CD4-positive, alpha-beta memory T cell (primary cell): ENCODE measurements around the gene KRT16. TPM values are rescaled to one million over a fixed set of nuclear protein-coding genes. Genes with fewer than 3 reads are reported as not detected.
"Not testable (repeated sequence)": the region's sequence is repeated elsewhere in the genome, so short reads cannot be mapped to it uniquely, and the experiment has no call there.

ENCODE experiments used
- CTCF ChIA-PET: fragments of 350-600 bp; sonication (Branson Sonifier 250); formaldehyde crosslinking; loops from one replicate; lab custom pipeline; 2021; ENCODE audit warnings: inconsistent platforms; ENCODE audit not compliant: partially characterized antibody; lab: Charles Lee
- POLR2A ChIA-PET: fragments of 350-600 bp; sonication (Branson Sonifier 250); formaldehyde crosslinking; loops from one replicate; lab custom pipeline; 2021; ENCODE audit not compliant: partially characterized antibody; lab: Charles Lee
- DNase-seq, 5 donors: peaks; one replicate each; pipeline versions ENCODE4 v3.0.0 to v3.0.0-alpha.2; 2020 to 2022; ENCODE audit warnings: mixed read lengths in 1 of 5
- H3K27ac ChIP-seq: one replicate; pipeline ENCODE4 v1.7.0; 2013; ENCODE audit warnings: low read depth, low read length
- H3K27me3 ChIP-seq: 2 replicates; pipeline ENCODE4 v1.7.0; 2013; ENCODE audit warnings: mild to moderate bottlenecking, low read length, moderate library complexity; ENCODE audit not compliant: insufficient read depth
- H3K36me3 ChIP-seq: 2 replicates; pipeline ENCODE4 v1.7.0; 2013; ENCODE audit warnings: mild to moderate bottlenecking, low read length, moderate library complexity; ENCODE audit not compliant: insufficient read depth
- H3K4me1 ChIP-seq: 2 replicates; pipeline ENCODE4 v1.7.0; 2013; ENCODE audit warnings: mild to moderate bottlenecking, low read length, moderate library complexity; ENCODE audit not compliant: insufficient read depth
- H3K4me3 ChIP-seq, 2 donors: one replicate each; pipeline ENCODE4 v1.7.0; 2013; ENCODE audit warnings: low read length in 2 of 2, mild to moderate bottlenecking in 1 of 2
- H3K9me3 ChIP-seq, 2 donors: one replicate each; pipeline ENCODE4 v1.7.0; 2013; ENCODE audit warnings: low read length in 2 of 2, control low read depth in 1 of 2; ENCODE audit not compliant: control insufficient read depth in 1 of 2
- H3K27ac Mint-ChIP-seq, 7 donors: one replicate each; pipeline ENCODE4 v1.8.0; 2020 to 2021; ENCODE audit warnings: mixed read lengths in 7 of 7, mild to moderate bottlenecking in 6 of 7, inconsistent platforms in 3 of 7, moderate library complexity in 3 of 7
- H3K27me3 Mint-ChIP-seq, 2 donors: one replicate each; pipeline ENCODE4 v1.8.0; 2020 to 2021; ENCODE audit warnings: mixed read lengths in 2 of 2
- H3K36me3 Mint-ChIP-seq, 2 donors: one replicate each; pipeline ENCODE4 v1.8.0; 2020 to 2021; ENCODE audit warnings: mixed read lengths in 2 of 2, inconsistent platforms in 1 of 2, mild to moderate bottlenecking in 1 of 2
- H3K4me1 Mint-ChIP-seq, 4 donors: one replicate each; pipeline ENCODE4 v1.8.0; 2020 to 2021; ENCODE audit warnings: mixed read lengths in 4 of 4, mild to moderate bottlenecking in 1 of 4
- H3K4me3 Mint-ChIP-seq, 8 donors: one replicate each; pipeline ENCODE4 v1.8.0; 2020 to 2021; ENCODE audit warnings: mixed read lengths in 8 of 8, mild to moderate bottlenecking in 7 of 8, moderate library complexity in 6 of 8, inconsistent platforms in 3 of 8
- H3K9me3 Mint-ChIP-seq, 8 donors: one replicate each; pipeline ENCODE4 v1.8.0; 2020 to 2021; ENCODE audit warnings: mixed read lengths in 8 of 8, mild to moderate bottlenecking in 5 of 8, inconsistent platforms in 3 of 8, moderate library complexity in 1 of 8
- intact Hi-C: fragments of 100-400 bp; cut with micrococcal nuclease; formaldehyde crosslinking; loops from one replicate; pipeline ENCODE4 v1.15.1; 2023
- polyA plus RNA-seq, 2 donors: library from polyadenylated mRNA; unstranded; fragments of 300-500 nt; fragmentation: Illumina TruSeq; gene quantifications; one replicate each; pipeline ENCODE4 v1.2.3, GENCODE V29; 2021
- total RNA-seq, 2 experiments: library from RNA; stranded (reverse); gene quantifications; one replicate each; pipeline ENCODE4 v1.2.3, GENCODE V29; 2021

The KRT16 gene
- total and polyA plus RNA-seq, 4 experiments from 2014 or later: not detected

DNA sequence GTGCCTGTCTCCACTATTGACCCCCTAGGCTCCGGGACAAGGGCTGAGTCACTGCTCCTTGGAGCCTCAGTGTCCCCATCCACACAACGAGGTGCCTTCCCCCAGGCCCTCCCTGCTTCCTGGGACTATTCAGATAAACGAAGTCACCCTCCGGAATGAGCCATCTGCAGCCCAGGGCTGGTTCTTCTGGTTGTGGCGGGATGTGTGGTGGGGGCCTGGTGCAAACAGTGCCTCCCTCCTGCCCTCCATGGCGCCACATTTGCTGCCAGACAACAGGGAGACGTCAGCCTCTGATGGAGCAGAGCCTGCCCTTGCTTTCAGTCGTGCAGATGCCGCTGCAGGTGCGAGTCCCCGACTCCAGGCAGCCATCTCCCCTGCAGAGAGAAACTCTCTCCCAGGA lies 5.1 kb upstream of the KRT16 start:
- DNase-seq: no peak
- Mint-ChIP-seq H3K9me3 (no peaks in the 10 kb centered on the region), H3K4me1 (no peaks in the 10 kb centered on the region), H3K36me3 (no peaks in the 10 kb centered on the region), H3K27ac (no peak overlapping the region), H3K4me3 (no peak overlapping the region), H3K27me3 (peaks cover 3 to 11% of the 10 kb centered on the region in 2 donors)
- Histone ChIP-seq H3K27ac (no peak overlapping the region), H3K27me3 (no peaks in the 10 kb centered on the region), H3K4me3 (no peak overlapping the region), H3K4me1 (no peaks in the 10 kb centered on the region), H3K36me3 (no peaks in the 10 kb centered on the region), H3K9me3 (no peaks in the 10 kb centered on the region)
- POLR2A ChIA-PET: no interaction called here
- intact Hi-C loops: no loop called here
- CTCF ChIA-PET: no interaction called here

DNA sequence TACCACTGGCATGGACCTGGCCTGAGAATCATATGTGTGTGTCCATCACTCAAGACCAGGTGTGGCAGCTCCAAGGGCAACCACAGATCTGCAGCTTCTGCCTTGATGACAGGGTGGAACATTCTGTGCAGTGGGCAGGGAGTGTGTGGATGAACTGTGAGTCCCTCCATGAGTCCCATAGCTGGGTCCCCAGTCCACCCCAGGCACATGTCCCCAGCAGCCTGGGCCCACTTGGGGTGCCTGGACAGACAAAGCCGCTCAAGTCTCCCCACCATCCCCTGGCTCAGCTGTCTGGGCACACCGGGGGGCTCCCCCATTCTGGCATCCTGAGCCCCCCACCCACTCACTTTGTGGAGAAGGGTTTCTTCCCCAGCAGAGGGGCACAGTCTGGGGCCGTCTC lies 4.6 kb upstream of the KRT16 start:
- ChIA-PET POLR2A (no interaction called here), CTCF (no interaction called here)
- Histone ChIP-seq H3K36me3 (no peaks in the 10 kb centered on the region), H3K27ac (no peak overlapping the region), H3K27me3 (no peaks in the 10 kb centered on the region), H3K9me3 (no peaks in the 10 kb centered on the region), H3K4me1 (no peaks in the 10 kb centered on the region), H3K4me3 (no peak overlapping the region)
- H3K4me1 Mint-ChIP-seq: no peaks in the 10 kb centered on the region
- no peaks in the 10 kb centered on the region for H3K9me3 Mint-ChIP-seq
- H3K4me3 Mint-ChIP-seq: no peak overlapping the region
- peaks cover 3 to 12% of the 10 kb centered on the region in 2 donors for H3K27me3 Mint-ChIP-seq
- H3K27ac Mint-ChIP-seq: no peak overlapping the region
- DNase-seq: no peak
- no peaks in the 10 kb centered on the region for H3K36me3 Mint-ChIP-seq
- intact Hi-C loops: no loop called here

DNA sequence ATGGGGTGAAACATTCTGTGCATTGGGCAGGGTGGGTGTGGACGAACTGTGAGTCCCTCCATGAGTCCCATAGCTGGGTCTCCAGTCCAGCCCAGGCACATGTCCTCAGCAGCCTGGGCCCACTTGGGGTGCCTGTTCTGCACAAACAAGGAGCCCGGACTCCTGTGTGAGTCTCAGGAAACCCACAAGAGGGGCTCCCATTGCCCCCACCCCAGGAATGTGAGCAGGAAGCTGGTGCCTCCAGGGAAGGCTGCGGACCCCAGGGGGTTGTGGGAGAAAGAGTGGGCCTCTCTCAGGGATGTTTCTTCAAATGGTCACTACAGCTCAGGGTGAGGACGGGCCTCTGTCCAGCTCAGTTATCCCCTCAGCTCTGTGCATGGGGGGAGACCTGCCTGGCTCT lies 3.9 kb upstream of the KRT16 start:
- H3K27me3 Mint-ChIP-seq: peaks cover 3 to 13% of the 10 kb centered on the region in 2 donors
- H3K36me3 Mint-ChIP-seq, H3K36me3 ChIP-seq, intact Hi-C loops, CTCF ChIA-PET, H3K9me3 Mint-ChIP-seq, H3K9me3 ChIP-seq, DNase-seq, H3K27me3 ChIP-seq, H3K27ac Mint-ChIP-seq, H3K4me1 ChIP-seq, H3K4me3 Mint-ChIP-seq, H3K27ac ChIP-seq, H3K4me1 Mint-ChIP-seq, POLR2A ChIA-PET, H3K4me3 ChIP-seq: not testable (repeated sequence)

DNA sequence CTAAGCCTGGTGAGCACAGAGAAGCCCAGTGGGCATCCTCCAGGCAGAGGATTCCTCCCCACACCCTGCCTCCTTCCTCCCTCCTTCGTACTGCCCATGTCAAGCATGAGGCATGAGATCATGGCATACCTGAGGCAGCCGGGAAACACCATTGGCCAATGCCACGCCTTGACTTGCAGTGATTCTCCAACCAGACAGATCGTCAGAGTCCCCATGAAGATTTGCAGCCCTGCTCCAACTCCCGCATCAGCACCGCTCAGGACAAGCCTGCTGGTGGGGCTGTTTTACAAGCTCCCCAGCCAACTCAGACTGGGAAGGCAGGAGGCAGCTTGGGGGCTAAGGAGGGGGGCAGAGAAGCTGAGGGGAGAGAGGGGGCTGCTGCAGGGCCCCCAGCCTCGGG lies 2.9 kb upstream of the KRT16 start:
- ChIA-PET POLR2A (no interaction called here), CTCF (no interaction called here)
- no peaks in the 10 kb centered on the region for H3K36me3 ChIP-seq
- no peaks in the 10 kb centered on the region for H3K4me1 ChIP-seq
- Mint-ChIP-seq H3K36me3 (no peaks in the 10 kb centered on the region), H3K27me3 (peaks cover 3 to 15% of the 10 kb centered on the region in 2 donors), H3K27ac (no peak overlapping the region), H3K4me3 (no peak overlapping the region), H3K4me1 (no peaks in the 10 kb centered on the region), H3K9me3 (no peaks in the 10 kb centered on the region)
- no peaks in the 10 kb centered on the region for H3K27me3 ChIP-seq
- intact Hi-C loops: no loop called here
- no peak overlapping the region for H3K27ac ChIP-seq
- H3K9me3 ChIP-seq: no peaks in the 10 kb centered on the region
- no peak for DNase-seq
- H3K4me3 ChIP-seq: no peak overlapping the region

DNA sequence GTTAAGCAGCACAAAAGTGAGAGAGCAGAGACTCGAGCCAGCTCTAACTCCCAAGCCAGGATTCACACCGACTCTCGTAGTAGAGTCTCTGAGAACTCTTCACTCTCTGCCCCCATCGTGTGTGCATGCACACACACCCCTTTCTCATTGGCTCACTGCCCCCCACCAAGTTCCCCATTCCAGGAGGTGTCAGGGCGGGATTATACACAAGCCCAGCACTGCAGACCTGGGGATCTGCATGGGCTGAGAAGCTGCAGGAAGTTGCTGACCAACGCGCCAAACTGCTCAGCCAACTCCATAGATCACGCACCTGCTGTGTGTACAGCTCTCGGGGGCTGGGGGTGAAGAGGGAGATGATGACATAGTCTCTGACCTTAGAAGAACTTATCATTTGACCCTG lies 2.2 kb upstream of the KRT16 start:
- H3K27ac Mint-ChIP-seq, H3K27ac ChIP-seq, H3K27me3 ChIP-seq, H3K4me1 Mint-ChIP-seq, H3K4me3 ChIP-seq, H3K9me3 ChIP-seq, H3K9me3 Mint-ChIP-seq, DNase-seq, H3K4me1 ChIP-seq, CTCF ChIA-PET, intact Hi-C loops, H3K36me3 Mint-ChIP-seq, H3K36me3 ChIP-seq, H3K4me3 Mint-ChIP-seq, POLR2A ChIA-PET: not testable (repeated sequence)
- H3K27me3 Mint-ChIP-seq: peaks cover 3 to 11% of the 10 kb centered on the region in 2 donors

DNA sequence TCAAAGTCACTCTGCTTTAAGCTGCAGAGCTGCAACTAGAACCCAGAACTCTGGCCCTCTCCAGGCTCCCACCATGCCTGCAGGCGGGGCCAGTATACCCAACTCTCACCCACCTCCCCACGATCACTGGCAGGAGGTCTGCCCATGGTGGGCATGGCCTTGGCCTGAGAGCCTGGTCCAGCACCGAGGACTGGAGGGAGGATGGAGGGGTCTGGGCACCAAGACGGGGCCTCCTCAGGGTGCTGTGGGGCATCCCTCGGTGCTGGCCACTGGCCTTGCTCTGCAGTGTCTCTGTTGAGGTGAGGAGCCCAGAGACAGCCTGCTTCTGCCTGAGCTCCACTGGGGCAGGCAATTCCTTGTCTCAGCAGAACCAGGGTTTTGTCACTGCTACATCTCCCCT lies 1.5 kb upstream of the KRT16 start:
- H3K36me3 Mint-ChIP-seq: no peaks in the 10 kb centered on the region
- Histone ChIP-seq H3K27ac (no peak overlapping the region), H3K4me3 (no peak overlapping the region), H3K27me3 (no peaks in the 10 kb centered on the region), H3K4me1 (no peaks in the 10 kb centered on the region), H3K9me3 (no peaks in the 10 kb centered on the region), H3K36me3 (no peaks in the 10 kb centered on the region)
- ChIA-PET CTCF (interaction anchor here (1.3 kb wide), 1 partner anchor 35 kb away, joined by 3 read pairs; no protein-coding TSS in a partner anchor), POLR2A (no interaction called here)
- intact Hi-C loops: no loop called here
- no peak for DNase-seq
- no peaks in the 10 kb centered on the region for H3K9me3 Mint-ChIP-seq
- H3K4me1 Mint-ChIP-seq: no peaks in the 10 kb centered on the region
- peaks cover 3 to 13% of the 10 kb centered on the region in 2 donors for H3K27me3 Mint-ChIP-seq
- no peak overlapping the region for H3K4me3 Mint-ChIP-seq
- H3K27ac Mint-ChIP-seq: no peak overlapping the region

DNA sequence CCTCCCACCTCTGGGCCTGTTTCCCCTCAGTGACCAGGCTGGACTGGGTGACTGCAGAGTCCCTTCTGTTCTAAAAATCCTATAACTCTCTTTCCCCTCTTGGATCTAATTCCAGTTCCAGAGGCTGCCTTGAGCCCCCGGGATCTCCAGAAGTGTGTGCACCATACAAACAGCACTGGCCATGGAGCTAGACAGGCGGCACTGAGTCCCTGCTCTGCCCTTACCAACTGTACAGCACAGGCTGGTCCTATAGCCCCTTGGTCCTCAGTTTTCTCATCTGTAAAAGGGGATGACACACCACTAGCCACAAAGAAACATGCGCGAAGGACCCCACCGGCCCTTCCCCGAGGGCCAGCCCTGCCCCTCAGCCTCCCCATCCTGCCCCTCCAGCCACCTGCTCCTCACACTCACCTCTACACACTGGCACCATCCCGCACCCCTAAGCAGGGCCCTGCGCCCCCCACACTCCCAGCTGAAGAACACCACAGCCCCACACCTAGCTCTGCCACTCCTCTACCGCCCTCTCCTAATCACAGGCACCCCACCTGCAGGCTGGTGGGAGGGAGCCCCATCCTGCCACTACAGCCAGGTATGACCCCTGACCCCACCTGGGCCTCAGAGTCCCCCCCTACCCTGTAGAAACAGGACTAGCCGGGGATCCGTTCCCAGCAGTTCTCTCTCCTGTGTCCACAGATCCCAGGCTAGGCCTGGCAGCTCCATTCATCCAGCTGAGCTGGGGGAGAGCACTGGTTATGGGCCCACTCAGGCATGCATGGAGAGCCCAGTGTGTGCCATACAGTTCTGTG lies 913 bp upstream of the KRT16 start:
- Histone ChIP-seq H3K27me3 (no peaks in the 10 kb centered on the region), H3K27ac (no peak overlapping the region), H3K36me3 (no peaks in the 10 kb centered on the region), H3K9me3 (no peaks in the 10 kb centered on the region), H3K4me3 (no peak overlapping the region), H3K4me1 (no peaks in the 10 kb centered on the region)
- intact Hi-C loops: no loop called here
- H3K36me3 Mint-ChIP-seq: no peaks in the 10 kb centered on the region
- H3K4me1 Mint-ChIP-seq: no peaks in the 10 kb centered on the region
- no peak overlapping the region for H3K4me3 Mint-ChIP-seq
- H3K27ac Mint-ChIP-seq: no peak overlapping the region
- peaks cover 3 to 13% of the 10 kb centered on the region in 2 donors for H3K27me3 Mint-ChIP-seq
- DNase-seq: no peak
- ChIA-PET CTCF (interaction anchor here (1.3 kb wide), 1 partner anchor 35 kb away, joined by 3 read pairs; no protein-coding TSS in a partner anchor), POLR2A (no interaction called here)
- H3K9me3 Mint-ChIP-seq: no peaks in the 10 kb centered on the region
